Ishikawa (cell line): ENCODE data around the gene CASK.

Source experiments
- CEBPB ChIP-seq: IDR thresholded peaks from 2 replicates; pipeline ENCODE4 v1.6.1; 2012
- CREB1 ChIP-seq: IDR thresholded peaks from 2 replicates; pipeline ENCODE4 v1.6.1; 2012; ENCODE audit warnings: low read depth
- EGR1 ChIP-seq: IDR thresholded peaks from 2 replicates; pipeline ENCODE4 v1.6.1; 2012
- EP300 ChIP-seq: IDR thresholded peaks from 2 replicates; pipeline ENCODE4 v1.6.1; 2012; ENCODE audit warnings: borderline replicate concordance
- FOXM1 ChIP-seq: IDR thresholded peaks from 2 replicates; pipeline ENCODE4 v1.6.1; 2012; ENCODE audit warnings: low read depth, borderline replicate concordance
- NFIC ChIP-seq: IDR thresholded peaks from 2 replicates; pipeline ENCODE4 v1.6.1; 2012
- RAD21 ChIP-seq: IDR thresholded peaks from 2 replicates; pipeline ENCODE4 v1.6.1; 2012; ENCODE audit warnings: low read depth
- TAF1 ChIP-seq: IDR thresholded peaks from 2 replicates; pipeline ENCODE4 v1.6.1; 2012; ENCODE audit warnings: low read depth, mild to moderate bottlenecking
- TCF12 ChIP-seq: IDR thresholded peaks from 2 replicates; pipeline ENCODE4 v1.6.1; 2012; ENCODE audit warnings: low read depth
- TEAD4 ChIP-seq: IDR thresholded peaks from 2 replicates; pipeline ENCODE4 v1.6.1; 2012
- USF1 ChIP-seq: IDR thresholded peaks from 2 replicates; pipeline ENCODE4 v1.6.1; 2012
- YY1 ChIP-seq: IDR thresholded peaks from 2 replicates; pipeline ENCODE4 v1.6.1; 2012; ENCODE audit warnings: low read depth
- ZBTB7A ChIP-seq: IDR thresholded peaks from 2 replicates; pipeline ENCODE4 v1.6.1; 2012; ENCODE audit warnings: low read depth
- TF ChIP-seq, protein P1 (sequence below): IDR thresholded peaks from 2 replicates; pipeline ENCODE4 v1.6.1; 2012
- TF ChIP-seq, protein P2 (sequence below): IDR thresholded peaks from 2 replicates; pipeline ENCODE4 v1.6.1; 2012; ENCODE audit warnings: low read depth, mild to moderate bottlenecking

CASK gene

GRCh38 chrX:41671082-41671481 is 252.3 kb downstream of the CASK start:
- TF ChIP-seq, protein P1, sequence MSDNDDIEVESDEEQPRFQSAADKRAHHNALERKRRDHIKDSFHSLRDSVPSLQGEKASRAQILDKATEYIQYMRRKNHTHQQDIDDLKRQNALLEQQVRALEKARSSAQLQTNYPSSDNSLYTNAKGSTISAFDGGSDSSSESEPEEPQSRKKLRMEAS = no peak

- no peak for TF ChIP-seq CEBPB
These were observed 253.2 kb downstream of the CASK start for GRCh38 chrX:41670112-41670511.

GRCh38 chrX:41667631-41668030 is 255.7 kb downstream of the CASK start:
- TF ChIP-seq YY1 (no peak), RAD21 (no peak), TAF1 (no peak), USF1 (no peak), EGR1 (no peak), TEAD4 (no peak), ZBTB7A (no peak), CREB1 (no peak), FOXM1 (no peak), EP300 (no peak), NFIC (no peak), CEBPB (no peak), TCF12 (no peak)
- TF ChIP-seq, protein P1 = no peak
- TF ChIP-seq, protein P2, sequence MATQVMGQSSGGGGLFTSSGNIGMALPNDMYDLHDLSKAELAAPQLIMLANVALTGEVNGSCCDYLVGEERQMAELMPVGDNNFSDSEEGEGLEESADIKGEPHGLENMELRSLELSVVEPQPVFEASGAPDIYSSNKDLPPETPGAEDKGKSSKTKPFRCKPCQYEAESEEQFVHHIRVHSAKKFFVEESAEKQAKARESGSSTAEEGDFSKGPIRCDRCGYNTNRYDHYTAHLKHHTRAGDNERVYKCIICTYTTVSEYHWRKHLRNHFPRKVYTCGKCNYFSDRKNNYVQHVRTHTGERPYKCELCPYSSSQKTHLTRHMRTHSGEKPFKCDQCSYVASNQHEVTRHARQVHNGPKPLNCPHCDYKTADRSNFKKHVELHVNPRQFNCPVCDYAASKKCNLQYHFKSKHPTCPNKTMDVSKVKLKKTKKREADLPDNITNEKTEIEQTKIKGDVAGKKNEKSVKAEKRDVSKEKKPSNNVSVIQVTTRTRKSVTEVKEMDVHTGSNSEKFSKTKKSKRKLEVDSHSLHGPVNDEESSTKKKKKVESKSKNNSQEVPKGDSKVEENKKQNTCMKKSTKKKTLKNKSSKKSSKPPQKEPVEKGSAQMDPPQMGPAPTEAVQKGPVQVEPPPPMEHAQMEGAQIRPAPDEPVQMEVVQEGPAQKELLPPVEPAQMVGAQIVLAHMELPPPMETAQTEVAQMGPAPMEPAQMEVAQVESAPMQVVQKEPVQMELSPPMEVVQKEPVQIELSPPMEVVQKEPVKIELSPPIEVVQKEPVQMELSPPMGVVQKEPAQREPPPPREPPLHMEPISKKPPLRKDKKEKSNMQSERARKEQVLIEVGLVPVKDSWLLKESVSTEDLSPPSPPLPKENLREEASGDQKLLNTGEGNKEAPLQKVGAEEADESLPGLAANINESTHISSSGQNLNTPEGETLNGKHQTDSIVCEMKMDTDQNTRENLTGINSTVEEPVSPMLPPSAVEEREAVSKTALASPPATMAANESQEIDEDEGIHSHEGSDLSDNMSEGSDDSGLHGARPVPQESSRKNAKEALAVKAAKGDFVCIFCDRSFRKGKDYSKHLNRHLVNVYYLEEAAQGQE = no peak

- TF ChIP-seq, protein P1 = no peak
- TF ChIP-seq TAF1 (no peak), YY1 (no peak), EGR1 (no peak), TEAD4 (no peak), RAD21 (no peak), CREB1 (no peak), NFIC (no peak), EP300 (no peak), TCF12 (no peak), CEBPB (no peak), ZBTB7A (no peak), USF1 (no peak), FOXM1 (no peak)
- TF ChIP-seq, protein P2 = no peak
These were observed 257.1 kb downstream of the CASK start for GRCh38 chrX:41666251-41666650.

DNA sequence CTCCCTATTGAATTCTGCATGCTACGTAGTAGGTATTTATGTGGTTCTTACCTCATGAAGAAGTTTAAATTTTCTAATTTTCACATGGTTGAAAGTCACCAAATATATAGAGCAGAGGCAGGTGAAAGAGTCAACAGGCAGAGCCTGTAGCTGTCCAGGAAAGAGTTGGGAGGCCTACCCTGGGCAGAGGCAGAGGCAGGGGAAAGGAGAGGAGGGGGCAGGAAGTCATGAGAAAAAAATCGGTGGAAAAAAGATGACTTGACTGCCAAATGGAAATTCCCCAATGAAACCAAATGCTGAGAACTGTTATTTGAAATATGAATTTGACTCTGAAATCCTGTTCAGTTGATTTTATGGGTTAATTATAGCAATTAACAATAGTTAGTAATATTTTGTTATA is 257.7 kb downstream of the CASK start:
- no peak for TF ChIP-seq YY1
- TF ChIP-seq EGR1 = no peak
- TF ChIP-seq, protein P1 = no peak

DNA sequence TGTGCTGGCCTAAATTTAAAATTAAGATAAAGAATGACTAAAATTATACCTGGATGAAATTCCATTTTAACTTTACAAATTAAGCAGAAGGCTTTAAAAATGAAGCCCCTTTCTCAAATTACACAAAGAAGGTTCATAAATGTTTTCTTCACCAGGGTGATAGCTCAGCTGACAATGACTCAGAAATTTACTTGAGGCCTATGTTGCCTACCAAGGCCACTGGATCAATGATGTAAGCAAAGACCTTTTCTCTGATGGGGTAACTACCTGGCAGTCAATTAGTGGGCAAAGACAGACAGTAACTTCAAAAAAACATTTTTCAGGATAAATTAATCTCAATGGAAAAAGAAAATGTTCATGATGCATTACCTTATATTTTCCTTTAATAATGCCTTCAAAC is 258.4 kb downstream of the CASK start:
- TF ChIP-seq TEAD4 (no peak), USF1 (no peak), CREB1 (no peak), RAD21 (no peak), EGR1 (no peak), FOXM1 (no peak), CEBPB (no peak), YY1 (no peak), ZBTB7A (no peak), TCF12 (no peak), NFIC (no peak), TAF1 (no peak), EP300 (no peak)
- TF ChIP-seq, protein P2 = no peak
- TF ChIP-seq, protein P1 = no peak
